Prostate gland (tissue), 2 donors: ENCODE results near the gene TRAF3IP3.

ENCODE experiments used
- POLR2AphosphoS5 ChIP-seq: sonication (generic); formaldehyde crosslinking; IDR thresholded peaks from one replicate; pipeline ENCODE4 v1.6.1; 2017; ENCODE audit warnings: antibody characterized with exemption
- TF ChIP-seq, protein P1 (sequence below), 4 experiments: fragments of 200-600 bp in 2 of 4; fragments of 450-650 bp in 2 of 4; sonication (generic) in 2 of 4; IDR thresholded peaks; 1 replicate in 3 of 4; 2 replicates in 1 of 4; pipeline ENCODE4 v1.5.1; 2016 to 2019; ENCODE audit warnings: antibody characterized with exemption in 4 of 4, mild to moderate bottlenecking in 2 of 4, moderate library complexity in 2 of 4

- TF ChIP-seq, protein P1, sequence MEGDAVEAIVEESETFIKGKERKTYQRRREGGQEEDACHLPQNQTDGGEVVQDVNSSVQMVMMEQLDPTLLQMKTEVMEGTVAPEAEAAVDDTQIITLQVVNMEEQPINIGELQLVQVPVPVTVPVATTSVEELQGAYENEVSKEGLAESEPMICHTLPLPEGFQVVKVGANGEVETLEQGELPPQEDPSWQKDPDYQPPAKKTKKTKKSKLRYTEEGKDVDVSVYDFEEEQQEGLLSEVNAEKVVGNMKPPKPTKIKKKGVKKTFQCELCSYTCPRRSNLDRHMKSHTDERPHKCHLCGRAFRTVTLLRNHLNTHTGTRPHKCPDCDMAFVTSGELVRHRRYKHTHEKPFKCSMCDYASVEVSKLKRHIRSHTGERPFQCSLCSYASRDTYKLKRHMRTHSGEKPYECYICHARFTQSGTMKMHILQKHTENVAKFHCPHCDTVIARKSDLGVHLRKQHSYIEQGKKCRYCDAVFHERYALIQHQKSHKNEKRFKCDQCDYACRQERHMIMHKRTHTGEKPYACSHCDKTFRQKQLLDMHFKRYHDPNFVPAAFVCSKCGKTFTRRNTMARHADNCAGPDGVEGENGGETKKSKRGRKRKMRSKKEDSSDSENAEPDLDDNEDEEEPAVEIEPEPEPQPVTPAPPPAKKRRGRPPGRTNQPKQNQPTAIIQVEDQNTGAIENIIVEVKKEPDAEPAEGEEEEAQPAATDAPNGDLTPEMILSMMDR (IDR thresholded peaks at IDR 0.05) = no peak
- peak; percentile 39 for TF ChIP-seq POLR2AphosphoS5
These were observed 9.2 kb upstream of the TRAF3IP3 start for GRCh38 chr1:209746451-209747165.
